Rectal smooth muscle tissue (tissue), 1 donor: ENCODE results near the gene SEPTIN5.
A peak's percentile ranks its signal among the peaks of the same experiment; 100 is the strongest.
"Not testable (repeated sequence)": the region's sequence is repeated elsewhere in the genome, so short reads cannot be mapped to it uniquely, and the experiment has no call there.

ENCODE experiments used
- H3K27ac ChIP-seq: one replicate; pipeline ENCODE4 v1.7.0; 2013; ENCODE audit warnings: low read depth, low read length, inconsistent platforms
- H3K27me3 ChIP-seq: one replicate; pipeline ENCODE4 v1.7.0; 2013; ENCODE audit warnings: low read length; ENCODE audit not compliant: control insufficient read depth, insufficient read depth
- H3K36me3 ChIP-seq: one replicate; pipeline ENCODE4 v1.7.0; 2013; ENCODE audit warnings: low read length; ENCODE audit not compliant: control insufficient read depth, insufficient read depth
- H3K4me1 ChIP-seq: one replicate; pipeline ENCODE4 v1.7.0; 2013; ENCODE audit warnings: low read length; ENCODE audit not compliant: control insufficient read depth, insufficient read depth
- H3K4me3 ChIP-seq: one replicate; pipeline ENCODE4 v1.7.0; 2013; ENCODE audit warnings: low read length
- H3K9ac ChIP-seq: one replicate; pipeline ENCODE4 v1.7.0; 2013; ENCODE audit warnings: low read length

SEPTIN5 gene

GRCh38 chr22:19688301-19689290 is 25.7 kb upstream of the SEPTIN5 start:
- Histone ChIP-seq H3K27me3 (no peaks in the 10 kb centered on the region), H3K27ac (no peak overlapping the region), H3K4me3 (no peak overlapping the region), H3K4me1 (no peaks in the 10 kb centered on the region), H3K9ac (no peak overlapping the region), H3K36me3 (no peaks in the 10 kb centered on the region)

GRCh38 chr22:19689408-19689807 is 24.9 kb upstream of the SEPTIN5 start:
- Histone ChIP-seq H3K4me1 (no peaks in the 10 kb centered on the region), H3K9ac (no peak overlapping the region), H3K27ac (no peak overlapping the region), H3K36me3 (no peaks in the 10 kb centered on the region), H3K4me3 (no peak overlapping the region), H3K27me3 (no peaks in the 10 kb centered on the region)

- no peak overlapping the region for H3K9ac ChIP-seq
- no peaks in the 10 kb centered on the region for H3K4me1 ChIP-seq
- H3K4me3 ChIP-seq: peak overlapping the region; percentile 2
- no peak overlapping the region for H3K27ac ChIP-seq
- no peaks in the 10 kb centered on the region for H3K36me3 ChIP-seq
- H3K27me3 ChIP-seq: no peaks in the 10 kb centered on the region
These were observed 23.1 kb upstream of the SEPTIN5 start for GRCh38 chr22:19691007-19691720.

- Histone ChIP-seq H3K9ac (no peak overlapping the region), H3K4me3 (peak overlapping the region; percentile 2)
These were observed 22.5 kb upstream of the SEPTIN5 start for GRCh38 chr22:19691721-19692341.

GRCh38 chr22:19693581-19693980 is 20.7 kb upstream of the SEPTIN5 start:
- Histone ChIP-seq H3K4me3 (no peak overlapping the region), H3K36me3 (no peaks in the 10 kb centered on the region), H3K9ac (no peak overlapping the region), H3K4me1 (no peaks in the 10 kb centered on the region), H3K27ac (no peak overlapping the region), H3K27me3 (no peaks in the 10 kb centered on the region)

More at GRCh38 chr22:19691721-19692341, 22.5 kb upstream of the SEPTIN5 start:
- no peaks in the 10 kb centered on the region for H3K4me1 ChIP-seq
- no peaks in the 10 kb centered on the region for H3K36me3 ChIP-seq
- no peaks in the 10 kb centered on the region for H3K27me3 ChIP-seq
- no peak overlapping the region for H3K27ac ChIP-seq

GRCh38 chr22:19693981-19694670 is 20.2 kb upstream of the SEPTIN5 start:
- Histone ChIP-seq H3K4me1 (no peaks in the 10 kb centered on the region), H3K27me3 (no peaks in the 10 kb centered on the region), H3K36me3 (no peaks in the 10 kb centered on the region), H3K4me3 (no peak overlapping the region), H3K27ac (no peak overlapping the region), H3K9ac (no peak overlapping the region)

GRCh38 chr22:19694696-19695095 is 19.6 kb upstream of the SEPTIN5 start:
- Histone ChIP-seq H3K36me3 (no peaks in the 10 kb centered on the region), H3K27me3 (no peaks in the 10 kb centered on the region), H3K27ac (no peak overlapping the region), H3K4me1 (no peaks in the 10 kb centered on the region), H3K4me3 (no peak overlapping the region), H3K9ac (no peak overlapping the region)

- no peak overlapping the region for H3K27ac ChIP-seq
- H3K4me1 ChIP-seq: no peaks in the 10 kb centered on the region
- no peaks in the 10 kb centered on the region for H3K27me3 ChIP-seq
- no peak overlapping the region for H3K4me3 ChIP-seq
- H3K36me3 ChIP-seq: no peaks in the 10 kb centered on the region
- no peak overlapping the region for H3K9ac ChIP-seq
These were observed 17.6 kb upstream of the SEPTIN5 start for GRCh38 chr22:19696504-19697276.

GRCh38 chr22:19697871-19698270 is 16.4 kb upstream of the SEPTIN5 start:
- not testable (repeated sequence) for H3K36me3 ChIP-seq, H3K9ac ChIP-seq

GRCh38 chr22:19700790-19701419 is 13.4 kb upstream of the SEPTIN5 start:
- Histone ChIP-seq H3K4me3 (no peak overlapping the region), H3K27ac (no peak overlapping the region), H3K36me3 (no peaks in the 10 kb centered on the region), H3K4me1 (no peaks in the 10 kb centered on the region), H3K27me3 (peaks cover 4% of the 10 kb centered on the region), H3K9ac (no peak overlapping the region)

More at GRCh38 chr22:19697871-19698270, 16.4 kb upstream of the SEPTIN5 start:
- H3K27ac ChIP-seq, H3K4me1 ChIP-seq, H3K27me3 ChIP-seq, H3K4me3 ChIP-seq: not testable (repeated sequence)

GRCh38 chr22:19701420-19702145 is 12.7 kb upstream of the SEPTIN5 start:
- H3K9ac ChIP-seq: no peak overlapping the region
- H3K27me3 ChIP-seq: peaks cover 4% of the 10 kb centered on the region
- H3K4me1 ChIP-seq: no peaks in the 10 kb centered on the region
- no peaks in the 10 kb centered on the region for H3K36me3 ChIP-seq
- H3K4me3 ChIP-seq: no peak overlapping the region
- H3K27ac ChIP-seq: no peak overlapping the region
